HG02763 (cell line): ENCODE data around the gene EFCC1.
"Not testable (repeated sequence)": the region's sequence is repeated elsewhere in the genome, so short reads cannot be mapped to it uniquely, and the experiment has no call there.

Experiments used
- ATAC-seq: cut with Tn5 transposase; IDR thresholded peaks from one replicate; pipeline ENCODE4 v1.9.1; 2021; ENCODE audit warnings: mild to moderate bottlenecking, moderate library complexity; ENCODE audit not compliant: unreplicated experiment

EFCC1 gene

GRCh38 chr3:129069313-129070085 is 68.4 kb downstream of the EFCC1 start:
- ATAC-seq, result not testable (repeated sequence)

GRCh38 chr3:129070086-129070885 is 69.2 kb downstream of the EFCC1 start:
- ATAC-seq, result no peak

- ATAC-seq, result no peak
These were observed 76.1 kb downstream of the EFCC1 start for GRCh38 chr3:129077222-129077621.

- ATAC-seq, result no peak
These were observed 77.4 kb downstream of the EFCC1 start for GRCh38 chr3:129078510-129078909.

- ATAC-seq, result no peak
These were observed 80.4 kb downstream of the EFCC1 start for GRCh38 chr3:129081503-129081902.

GRCh38 chr3:129082026-129082425 is 80.9 kb downstream of the EFCC1 start:
- no peak for ATAC-seq

GRCh38 chr3:129084501-129084900 is 83.4 kb downstream of the EFCC1 start:
- no peak for ATAC-seq

- ATAC-seq, result no peak
These were observed 84.1 kb downstream of the EFCC1 start for GRCh38 chr3:129085165-129085715.

GRCh38 chr3:129085818-129086217 is 84.7 kb downstream of the EFCC1 start:
- ATAC-seq, result no peak

- no peak for ATAC-seq
These were observed 86.1 kb downstream of the EFCC1 start for GRCh38 chr3:129087138-129087702.

- not testable (repeated sequence) for ATAC-seq
These were observed 86.8 kb downstream of the EFCC1 start for GRCh38 chr3:129087904-129088303.

- not testable (repeated sequence) for ATAC-seq
These were observed 87.2 kb downstream of the EFCC1 start for GRCh38 chr3:129088312-129088711.
